Liver (tissue), 9 donors: ENCODE results near the gene CCDC8. TPM values are rescaled to one million over a fixed set of nuclear protein-coding genes. Genes with fewer than 3 reads are reported as not detected.
"Not testable (repeated sequence)": the region's sequence is repeated elsewhere in the genome, so short reads cannot be mapped to it uniquely, and the experiment has no call there.

Experiments used
- DNase-seq: peaks from one replicate; pipeline ENCODE4 v3.0.0-alpha.2; 2017; ENCODE audit warnings: low spot score
- H3K27ac ChIP-seq, 2 donors: one replicate each; pipeline ENCODE4 v1.7.0; 2013; ENCODE audit warnings: inconsistent platforms in 2 of 2, low read length in 2 of 2, control low read depth in 1 of 2, low read depth in 1 of 2, mild to moderate bottlenecking in 1 of 2
- H3K27me3 ChIP-seq, 4 donors: one replicate each; pipeline versions ENCODE4 v1.6.1 to v1.7.0; 2013; ENCODE audit warnings: low read length in 3 of 4, inconsistent platforms in 1 of 4, mild to moderate bottlenecking in 1 of 4, moderate library complexity in 1 of 4; ENCODE audit not compliant: control insufficient read depth in 4 of 4, insufficient read depth in 4 of 4
- H3K36me3 ChIP-seq, 4 donors: one replicate each; pipeline versions ENCODE4 v1.6.1 to v1.7.0; 2013; ENCODE audit warnings: low read length in 3 of 4, mild to moderate bottlenecking in 3 of 4, low read depth in 1 of 4, moderate library complexity in 1 of 4; ENCODE audit not compliant: control insufficient read depth in 4 of 4, insufficient read depth in 3 of 4
- H3K4me1 ChIP-seq, 4 donors: one replicate each; pipeline versions ENCODE4 v1.6.1 to v1.7.0; 2013; ENCODE audit warnings: low read length in 3 of 4, mild to moderate bottlenecking in 3 of 4, moderate library complexity in 1 of 4; ENCODE audit not compliant: control insufficient read depth in 4 of 4, insufficient read depth in 4 of 4
- H3K4me3 ChIP-seq, 3 donors: one replicate each; pipeline versions ENCODE4 v1.6.1 to v1.7.0; 2013; ENCODE audit warnings: low read length in 3 of 3, control low read depth in 1 of 3, low read depth in 1 of 3, mild to moderate bottlenecking in 1 of 3
- H3K9ac ChIP-seq, 2 donors: one replicate each; pipeline ENCODE4 v1.7.0; 2013; ENCODE audit warnings: low read length in 2 of 2, mild to moderate bottlenecking in 2 of 2, moderate library complexity in 2 of 2, control low read depth in 1 of 2, low read depth in 1 of 2
- H3K9me3 ChIP-seq, 4 donors: one replicate each; pipeline versions ENCODE4 v1.6.1 to v1.7.0; 2013; ENCODE audit warnings: low read length in 3 of 4; ENCODE audit not compliant: control insufficient read depth in 4 of 4
- CTCF ChIP-seq: fragments of 150-350 bp; IDR thresholded peaks from 2 replicates; pipeline ENCODE4 v1.5.1; 2017; ENCODE audit warnings: improper control_type of control experiment, low read depth, low read length; ENCODE audit not compliant: missing input control
- EGR1 ChIP-seq, 2 donors: IDR thresholded peaks; 2 replicates each; pipeline ENCODE4 v1.6.1; 2016 to 2018; ENCODE audit warnings: antibody characterized with exemption in 2 of 2, low read depth in 2 of 2
- FOXA1 ChIP-seq: IDR thresholded peaks from 2 replicates; pipeline ENCODE4 v1.6.1; 2016; ENCODE audit warnings: antibody characterized with exemption
- GABPA ChIP-seq, 2 donors: IDR thresholded peaks in 1 of 2; conservative IDR thresholded peaks in 1 of 2; 2 replicates each; pipeline ENCODE4 v1.6.1; 2016; ENCODE audit warnings: antibody characterized with exemption in 2 of 2, mild to moderate bottlenecking in 1 of 2, moderate library complexity in 1 of 2
- HNF4A ChIP-seq, 2 donors: conservative IDR thresholded peaks; 2 replicates each; pipeline ENCODE4 v1.6.1; 2016; ENCODE audit warnings: antibody characterized with exemption in 2 of 2, mild to moderate bottlenecking in 2 of 2
- HNF4G ChIP-seq: IDR thresholded peaks from 2 replicates; pipeline ENCODE4 v1.6.1; 2016; ENCODE audit warnings: antibody characterized with exemption
- JUND ChIP-seq, 2 donors: IDR thresholded peaks; 2 replicates each; pipeline ENCODE4 v1.6.1; 2016; ENCODE audit warnings: antibody characterized with exemption in 2 of 2
- MAX ChIP-seq: IDR thresholded peaks from 2 replicates; pipeline ENCODE4 v1.6.1; 2016; ENCODE audit warnings: antibody characterized with exemption
- NR2F2 ChIP-seq: IDR thresholded peaks from 2 replicates; pipeline ENCODE4 v1.6.1; 2016; ENCODE audit warnings: antibody characterized with exemption
- RAD21 ChIP-seq, 2 donors: IDR thresholded peaks; 2 replicates each; pipeline ENCODE4 v1.6.1; 2016; ENCODE audit warnings: antibody characterized with exemption in 2 of 2, mild to moderate bottlenecking in 2 of 2
- REST ChIP-seq: IDR thresholded peaks from 2 replicates; pipeline ENCODE4 v1.6.1; 2016; ENCODE audit warnings: antibody characterized with exemption, mild to moderate bottlenecking
- RXRA ChIP-seq, 2 donors: IDR thresholded peaks; 2 replicates each; pipeline ENCODE4 v1.6.1; 2017 to 2018; ENCODE audit warnings: antibody characterized with exemption in 2 of 2, mild to moderate bottlenecking in 1 of 2
- SP1 ChIP-seq: IDR thresholded peaks from 2 replicates; pipeline ENCODE4 v1.6.1; 2018; ENCODE audit warnings: antibody characterized with exemption, mild to moderate bottlenecking
- TAF1 ChIP-seq: conservative IDR thresholded peaks from 2 replicates; pipeline ENCODE4 v1.6.1; 2016; ENCODE audit warnings: antibody characterized with exemption, mild to moderate bottlenecking
- YY1 ChIP-seq: IDR thresholded peaks from 2 replicates; pipeline ENCODE4 v1.6.1; 2016; ENCODE audit warnings: antibody characterized with exemption, mild to moderate bottlenecking
- WGBS: extraction: QIAGEN DNeasy Blood & Tissue Kit; methylation state at CpG from one replicate; pipeline ENCODE4 v1.1.7; 2013; 5-methylcytosine and 5-hydroxymethylcytosine counted together
- polyA plus RNA-seq, 2 donors: library from polyadenylated mRNA; stranded (reverse) in 1 of 2; unstranded in 1 of 2; fragments of 200-250 nt in 1 of 2; fragments of >200 nt in 1 of 2; fragmentation: Nextera tagmentation in 1 of 2; extraction: Ambion mirVana in 1 of 2; gene quantifications; one replicate each; pipeline versions ENCODE4 v1.2.1 to v1.2.3, GENCODE V29; 2013 to 2015
- total RNA-seq, 2 donors: library from RNA; depleted of rRNA; stranded (reverse); fragments of >200 nt; gene quantifications; one replicate each; pipeline ENCODE4 v1.2.3, GENCODE V29; 2014
- donor health status: healthy.
- donor health status: healthy.
- donor health status: healthy.
- donor health status: healthy.
- donor health status: healthy.

The CCDC8 gene
- total and polyA plus RNA-seq, 4 donors = 0.18 to 5.9 (median 0.62) TPM

- Histone ChIP-seq H3K9me3 (no peaks in the 10 kb centered on the region), H3K27ac (no peak overlapping the region), H3K9ac (no peak overlapping the region), H3K36me3 (no peaks in the 10 kb centered on the region), H3K4me3 (no peak overlapping the region), H3K27me3 (peaks cover 0 to 2% (median 0%) of the 10 kb centered on the region in 4 donors), H3K4me1 (peaks cover 4 to 10% (median 9%) of the 10 kb centered on the region in 4 donors)
- WGBS = 79% methylated on average over 2 of the region's 2 CpGs
- TF ChIP-seq RXRA (IDR thresholded peaks at IDR 0.05) (no peak), NR2F2 (no peak), EGR1 (IDR thresholded peaks at IDR 0.05; ENCODE audit: low read depth in 2 of 2) (no peak), TAF1 (no peak), SP1 (no peak), GABPA (IDR thresholded peaks at IDR 0.05 in 1 of 2, conservative IDR thresholded peaks at IDR 0.05 in 1 of 2) (no peak), RAD21 (IDR thresholded peaks at IDR 0.05) (no peak), JUND (IDR thresholded peaks at IDR 0.05) (no peak), REST (no peak), YY1 (no peak), MAX (no peak), HNF4A (conservative IDR thresholded peaks at IDR 0.05) (no peak), HNF4G (no peak), FOXA1 (no peak)
- DNase-seq = no peak
Observed at GRCh38 chr19:46422344-46422743, 9.0 kb upstream of the CCDC8 start.

- peaks cover 0 to 2% (median 0%) of the 10 kb centered on the region in 4 donors for H3K27me3 ChIP-seq
- no peak overlapping the region for H3K27ac ChIP-seq
- no peaks in the 10 kb centered on the region for H3K36me3 ChIP-seq
- no peak for TF ChIP-seq TAF1
- TF ChIP-seq YY1 = no peak
- no peak for TF ChIP-seq CTCF
- no peak for TF ChIP-seq RAD21 (IDR thresholded peaks at IDR 0.05)
- no peak for DNase-seq
- H3K9ac ChIP-seq = no peak overlapping the region
- WGBS = 88% methylated on average over 7 of the region's 7 CpGs
- H3K4me3 ChIP-seq = no peak overlapping the region
- peaks cover 0 to 4% (median 3%) of the 10 kb centered on the region in 4 donors for H3K4me1 ChIP-seq
- no peaks in the 10 kb centered on the region for H3K9me3 ChIP-seq
Observed at GRCh38 chr19:46420056-46420455, 6.7 kb upstream of the CCDC8 start.

GRCh38 chr19:46415804-46416709 lies 2.7 kb upstream of the CCDC8 start:
- H3K9ac ChIP-seq = not testable (repeated sequence)

GRCh38 chr19:46414899-46415298 lies 1.5 kb upstream of the CCDC8 start:
- not testable (repeated sequence) for H3K36me3 ChIP-seq, H3K4me3 ChIP-seq, H3K9ac ChIP-seq, H3K9me3 ChIP-seq, DNase-seq, H3K27ac ChIP-seq, H3K27me3 ChIP-seq
- H3K4me1 ChIP-seq = peaks cover 2 to 12% (median 3%) of the 10 kb centered on the region in 4 donors
- WGBS = 97% methylated on average over 22 of the region's 22 CpGs

More at GRCh38 chr19:46415804-46416709, 2.7 kb upstream of the CCDC8 start:
- H3K36me3 ChIP-seq, H3K27ac ChIP-seq, H3K27me3 ChIP-seq, H3K9me3 ChIP-seq: not testable (repeated sequence)
- DNase-seq = peak; percentile 89
- 25% methylated on average over 53 of the region's 53 CpGs for WGBS
- Histone ChIP-seq H3K4me1 (peaks cover 2 to 12% (median 3%) of the 10 kb centered on the region in 4 donors), H3K4me3 (peak overlapping the region in 1 of 3 donors; percentile 18)
